Heart left ventricle (tissue), 13 donors: Measurements from ENCODE around the gene GDF3.

Experiments
- POLR2A ChIP-seq, 2 donors: fragments of 450-650 bp; IDR thresholded peaks; one replicate each; pipeline ENCODE4 v1.6.1; 2017; ENCODE audit warnings: antibody characterized with exemption in 2 of 2, mild to moderate bottlenecking in 2 of 2, moderate library complexity in 2 of 2
- TF ChIP-seq, protein P1 (sequence below), 12 donors: fragments of 200-600 bp; sonication (generic) in 4 of 12; IDR thresholded peaks; one replicate each; pipeline versions ENCODE4 v1.5.0 to v1.8.0; 2018 to 2022; ENCODE audit warnings: antibody characterized with exemption in 12 of 12, mild to moderate bottlenecking in 5 of 12
- donor health status: ischemic (EF 13 %, LVEDD 7.1; RV severe dilation, severe dysfunction).
- donor health status: DM: no; HTN: yes; CAD: no.
- donor health status: DM: no; HTN: no; CAD: no.
- donor health status: ischemic (EF 25% LVEDD 6.9; RV normal size, moderate dysfunction).
- donor health status: ischemic (EF 25% LVEDD 5.7; RV mildly dilated, moderate dysfunction).
- donor health status: ischemic (EF 35%, LVEDD 5.7; RV mildly dilated, moderate dysfunction).
- donor health status: nonischemic (EF 11% LVEDD 7.7; RV severe dilation, severe dysfunction).
- donor health status: DM: yes; HTN: yes; CAD: no.
- donor health status: PGD.
- donor health status: ischemic (EF 29% LVEDD 5.4; RV normal size, mild dysfunction).
- donor health status: nonischemic (EF 23%, LVEDD 6.1; RV moderate dilation, normal function).

- TF ChIP-seq, protein P1, sequence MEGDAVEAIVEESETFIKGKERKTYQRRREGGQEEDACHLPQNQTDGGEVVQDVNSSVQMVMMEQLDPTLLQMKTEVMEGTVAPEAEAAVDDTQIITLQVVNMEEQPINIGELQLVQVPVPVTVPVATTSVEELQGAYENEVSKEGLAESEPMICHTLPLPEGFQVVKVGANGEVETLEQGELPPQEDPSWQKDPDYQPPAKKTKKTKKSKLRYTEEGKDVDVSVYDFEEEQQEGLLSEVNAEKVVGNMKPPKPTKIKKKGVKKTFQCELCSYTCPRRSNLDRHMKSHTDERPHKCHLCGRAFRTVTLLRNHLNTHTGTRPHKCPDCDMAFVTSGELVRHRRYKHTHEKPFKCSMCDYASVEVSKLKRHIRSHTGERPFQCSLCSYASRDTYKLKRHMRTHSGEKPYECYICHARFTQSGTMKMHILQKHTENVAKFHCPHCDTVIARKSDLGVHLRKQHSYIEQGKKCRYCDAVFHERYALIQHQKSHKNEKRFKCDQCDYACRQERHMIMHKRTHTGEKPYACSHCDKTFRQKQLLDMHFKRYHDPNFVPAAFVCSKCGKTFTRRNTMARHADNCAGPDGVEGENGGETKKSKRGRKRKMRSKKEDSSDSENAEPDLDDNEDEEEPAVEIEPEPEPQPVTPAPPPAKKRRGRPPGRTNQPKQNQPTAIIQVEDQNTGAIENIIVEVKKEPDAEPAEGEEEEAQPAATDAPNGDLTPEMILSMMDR (IDR thresholded peaks at IDR 0.05): no peak
- TF ChIP-seq POLR2A (IDR thresholded peaks at IDR 0.05): no peak
Measured at GRCh38 chr12:7646178-7646475, 49.4 kb downstream of the GDF3 start.
